PC-3 (cell line): ENCODE measurements around the gene ETV5. TPM values are rescaled to one million over a fixed set of nuclear protein-coding genes. Genes with fewer than 3 reads are reported as not detected.

Experiments
- ATAC-seq: fragments of 200-7000 bp; cut with Tn5 transposase; 2 replicates; pipeline ENCODE4 v1.9.1; 2020; ENCODE audit warnings: mild to moderate bottlenecking, moderate library complexity
- BruUV-seq: library from RNA; stranded (reverse); fragments of 400-500 nt; replicated peaks from 2 replicates; lab custom pipeline; 2021; lab: Mats Ljungman, UMichigan
- CTCF ChIA-PET: fragments of 300-600 bp; sonication (Branson Sonifier 250); formaldehyde crosslinking; loops from one replicate; lab custom pipeline; 2022; ENCODE audit warnings: antibody characterized with exemption; lab: Charles Lee
- POLR2A ChIA-PET: fragments of 300-600 bp; sonication (Branson Sonifier 250); formaldehyde crosslinking; loops from one replicate; lab custom pipeline; 2022; ENCODE audit warnings: antibody characterized with exemption; ENCODE audit not compliant: unreplicated experiment; lab: Charles Lee
- DNase-seq: peaks from one replicate; pipeline ENCODE4 v3.0.0-alpha.2; 2015
- H2AFZ ChIP-seq: fragments of 300-600 bp; sonication (generic); 2 replicates; pipeline ENCODE4 v1.6.0; 2016; ENCODE audit warnings: antibody characterized with exemption, low read length
- H3F3A ChIP-seq: fragments of 300-600 bp; sonication (generic); one replicate; pipeline ENCODE4 v1.6.0; 2017; ENCODE audit warnings: antibody characterized with exemption, low read length, control low read depth, mild to moderate bottlenecking; ENCODE audit not compliant: unreplicated experiment
- H3K27ac ChIP-seq: fragments of 300-600 bp; sonication (generic); 2 replicates; pipeline ENCODE4 v1.5.1; 2016; ENCODE audit warnings: mild to moderate bottlenecking, low read length
- H3K27me3 ChIP-seq: fragments of 300-600 bp; sonication (generic); 2 replicates; pipeline ENCODE4 v1.6.1; 2016; ENCODE audit warnings: low read length, mixed read lengths
- H3K36me3 ChIP-seq: fragments of 300-600 bp; sonication (generic); 2 replicates; pipeline ENCODE4 v1.6.1; 2016; ENCODE audit warnings: low read depth, mixed run types, low read length, mixed read lengths
- H3K4me1 ChIP-seq: fragments of 300-600 bp; sonication (generic); 2 replicates; pipeline ENCODE4 v1.5.1; 2016; ENCODE audit warnings: low read length; ENCODE audit not compliant: insufficient read depth
- H3K4me2 ChIP-seq: fragments of 300-600 bp; sonication (generic); 2 replicates; pipeline ENCODE4 v1.6.0; 2016; ENCODE audit warnings: low read length
- H3K4me3 ChIP-seq: fragments of 300-600 bp; sonication (generic); 2 replicates; pipeline ENCODE4 v1.5.1; 2016; ENCODE audit warnings: mild to moderate bottlenecking, low read length, mixed read lengths
- H3K79me2 ChIP-seq: fragments of 300-600 bp; sonication (generic); 2 replicates; pipeline ENCODE4 v1.6.1; 2017; ENCODE audit warnings: low read length, mixed read lengths
- H3K9ac ChIP-seq: fragments of 300-600 bp; sonication (generic); 2 replicates; pipeline ENCODE4 v1.6.0; 2016; ENCODE audit warnings: mild to moderate bottlenecking, low read length
- H3K9me2 ChIP-seq: fragments of 300-600 bp; sonication (generic); replicated peaks from 2 replicates; pipeline ENCODE4 v1.6.1; 2016; ENCODE audit warnings: mixed run types, low read length, mixed read lengths
- H3K9me3 ChIP-seq: fragments of 300-600 bp; sonication (generic); 2 replicates; pipeline ENCODE4 v1.6.1; 2016; ENCODE audit warnings: low read length, mixed read lengths
- H4K20me1 ChIP-seq: fragments of 300-600 bp; sonication (generic); 2 replicates; pipeline ENCODE4 v1.6.1; 2016; ENCODE audit warnings: low read length, mixed read lengths
- CTCF ChIP-seq: fragments of 300-600 bp; sonication (generic); conservative IDR thresholded peaks from 2 replicates; pipeline ENCODE4 v1.5.1; 2017; ENCODE audit warnings: antibody characterized with exemption, low read depth, mild to moderate bottlenecking, low read length
- EZH2 ChIP-seq: fragments of 300-600 bp; sonication (generic); IDR thresholded peaks from one replicate; pipeline ENCODE4 v1.6.1; 2017; ENCODE audit warnings: antibody characterized with exemption, mild to moderate bottlenecking, low read length; ENCODE audit not compliant: unreplicated experiment
- EZH2phosphoT487 ChIP-seq: fragments of 300-600 bp; sonication (generic); IDR thresholded peaks from 2 replicates; pipeline ENCODE4 v1.6.1; 2018; ENCODE audit warnings: mild to moderate bottlenecking, antibody characterized with exemption, low read length, borderline replicate concordance
- intact Hi-C: fragments of 100-400 bp; cut with micrococcal nuclease; formaldehyde crosslinking; loops from 2 replicates; pipeline ENCODE4 v1.9.0; 2023
- total RNA-seq: library from RNA; depleted of rRNA; stranded (reverse); fragments of >200 nt; gene quantifications from 2 replicates; pipeline ENCODE4 v1.2.3, GENCODE V29; 2014

The ETV5 gene
- total RNA-seq, 1 experiment from 2014 or later, result 60.6 TPM

- intact Hi-C loops, result no loop called here
- peaks cover 14% of the 10 kb centered on the region for H3K27me3 ChIP-seq
- TF ChIP-seq CTCF, result peak; percentile 54
- TF ChIP-seq EZH2, result no peak
- POLR2A ChIA-PET, result no interaction called here
- DNase-seq, result peak; percentile 41
- ATAC-seq, result peak; percentile 48
- no peak overlapping the region for H3K4me3 ChIP-seq
- no peak overlapping the region for H2AFZ ChIP-seq
- H3K4me2 ChIP-seq, result no peak overlapping the region
- BruUV-seq, result no TSS peak
- H4K20me1 ChIP-seq, result no peaks in the 10 kb centered on the region
- H3K79me2 ChIP-seq, result no peaks in the 10 kb centered on the region
- no peak overlapping the region for H3K27ac ChIP-seq
- no peak overlapping the region for H3K9ac ChIP-seq
- H3F3A ChIP-seq, result no peaks in the 10 kb centered on the region
- CTCF ChIA-PET, result no interaction called here
- H3K9me2 ChIP-seq, result no peaks in the 10 kb centered on the region
- H3K4me1 ChIP-seq, result no peaks in the 10 kb centered on the region
- H3K36me3 ChIP-seq, result no peaks in the 10 kb centered on the region
- H3K9me3 ChIP-seq, result no peaks in the 10 kb centered on the region
These were observed 105.9 kb downstream of the ETV5 start for GRCh38 chr3:186002884-186003472.

- Histone ChIP-seq H3K4me1 (no peaks in the 10 kb centered on the region), H3K4me2 (no peak overlapping the region), H3K9ac (no peak overlapping the region), H3K9me3 (no peaks in the 10 kb centered on the region), H3F3A (no peaks in the 10 kb centered on the region), H3K79me2 (no peaks in the 10 kb centered on the region), H3K27ac (no peak overlapping the region), H3K4me3 (no peak overlapping the region), H4K20me1 (no peaks in the 10 kb centered on the region), H3K36me3 (no peaks in the 10 kb centered on the region), H3K27me3 (peaks cover 14% of the 10 kb centered on the region), H2AFZ (no peak overlapping the region), H3K9me2 (no peaks in the 10 kb centered on the region)
- CTCF ChIA-PET, result no interaction called here
- POLR2A ChIA-PET, result no interaction called here
- intact Hi-C loops, result no loop called here
- BruUV-seq, result no TSS peak
- DNase-seq, result no peak
- TF ChIP-seq EZH2phosphoT487, result no peak
- TF ChIP-seq CTCF, result no peak
- TF ChIP-seq EZH2, result no peak
- no peak for ATAC-seq
These were observed 107.0 kb downstream of the ETV5 start for GRCh38 chr3:186001842-186002241.

GRCh38 chr3:185999221-185999620 is 109.7 kb downstream of the ETV5 start:
- no peak for DNase-seq
- Histone ChIP-seq H3K4me1 (no peaks in the 10 kb centered on the region), H3K4me3 (no peak overlapping the region), H2AFZ (no peak overlapping the region), H3K27me3 (peaks cover 14% of the 10 kb centered on the region), H3K9me2 (no peaks in the 10 kb centered on the region), H3F3A (no peaks in the 10 kb centered on the region), H3K36me3 (no peaks in the 10 kb centered on the region), H3K4me2 (no peak overlapping the region), H3K27ac (no peak overlapping the region), H3K9me3 (no peaks in the 10 kb centered on the region), H3K9ac (no peak overlapping the region), H4K20me1 (no peaks in the 10 kb centered on the region), H3K79me2 (no peaks in the 10 kb centered on the region)
- ATAC-seq, result no peak
- BruUV-seq, result no TSS peak
- intact Hi-C loops, result no loop called here
- CTCF ChIA-PET, result no interaction called here
- POLR2A ChIA-PET, result no interaction called here
- no peak for TF ChIP-seq EZH2phosphoT487
- TF ChIP-seq CTCF, result no peak
- no peak for TF ChIP-seq EZH2
